GM04503 (cell line): ENCODE results near the gene TTC1.
"Not testable (repeated sequence)": the region's sequence is repeated elsewhere in the genome, so short reads cannot be mapped to it uniquely, and the experiment has no call there.

Experiments
- DNase-seq: peaks from one replicate; pipeline ENCODE4 v3.0.0-alpha.2; 2012; ENCODE audit warnings: low read depth

TTC1 gene

DNA sequence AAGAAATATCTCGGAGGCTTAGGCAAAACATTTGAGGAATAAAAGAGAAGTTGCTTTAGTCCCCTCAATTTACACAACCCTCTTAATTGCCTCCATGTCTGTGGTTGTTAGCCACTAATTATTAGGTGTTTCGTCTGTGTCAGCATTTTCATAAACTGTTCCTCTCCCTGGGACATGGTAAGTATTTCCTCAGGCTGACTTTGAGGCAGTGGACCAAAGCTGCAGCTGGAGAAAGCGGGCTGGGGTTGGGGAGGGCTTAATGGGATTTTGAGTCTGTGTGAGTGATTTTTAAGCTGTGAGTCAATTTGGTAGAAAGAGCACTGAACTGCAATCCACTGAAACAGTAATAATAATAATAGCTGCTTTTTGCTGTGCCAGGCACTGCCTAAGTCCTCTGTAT, 13.0 kb upstream of the TTC1 start:
- no peak for DNase-seq

DNA sequence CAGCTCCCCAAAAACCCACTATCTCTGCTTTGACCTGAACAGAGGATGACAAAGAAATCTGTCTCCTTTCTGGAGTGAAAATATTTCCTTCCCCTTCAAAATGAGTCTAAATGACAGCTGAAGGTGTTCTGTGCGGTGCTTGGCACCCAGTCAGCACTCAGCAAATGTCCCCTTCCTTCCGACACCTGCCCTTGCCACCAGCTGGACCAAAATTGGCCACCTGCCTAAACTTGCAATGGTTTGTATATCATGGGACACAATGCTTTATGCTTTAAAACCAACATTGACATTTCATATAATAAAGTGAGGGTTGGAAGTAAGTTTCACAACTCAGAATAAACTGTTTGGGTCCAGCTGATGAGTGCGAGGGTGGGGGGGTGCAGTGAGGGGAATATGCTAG, 7.5 kb upstream of the TTC1 start:
- no peak for DNase-seq

DNA sequence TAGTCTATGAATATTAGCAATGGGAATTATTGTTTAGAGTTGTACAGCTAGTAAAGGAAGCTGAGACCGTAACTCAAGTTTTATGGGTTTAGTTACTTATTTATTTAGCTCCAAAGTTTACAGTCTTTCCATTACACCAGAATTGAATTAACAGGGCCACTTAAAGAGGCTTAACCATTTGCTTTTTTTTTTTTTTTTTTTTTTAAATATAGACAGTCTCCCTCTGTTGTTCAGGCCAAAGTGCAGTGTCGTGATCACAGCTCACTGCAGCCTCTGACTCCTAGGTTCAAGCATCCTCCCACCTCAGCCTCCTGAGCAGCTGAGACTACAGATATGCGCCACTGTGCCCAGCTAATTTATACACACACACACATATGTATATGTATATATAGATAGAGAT, 1.4 kb upstream of the TTC1 start:
- DNase-seq = no peak

DNA sequence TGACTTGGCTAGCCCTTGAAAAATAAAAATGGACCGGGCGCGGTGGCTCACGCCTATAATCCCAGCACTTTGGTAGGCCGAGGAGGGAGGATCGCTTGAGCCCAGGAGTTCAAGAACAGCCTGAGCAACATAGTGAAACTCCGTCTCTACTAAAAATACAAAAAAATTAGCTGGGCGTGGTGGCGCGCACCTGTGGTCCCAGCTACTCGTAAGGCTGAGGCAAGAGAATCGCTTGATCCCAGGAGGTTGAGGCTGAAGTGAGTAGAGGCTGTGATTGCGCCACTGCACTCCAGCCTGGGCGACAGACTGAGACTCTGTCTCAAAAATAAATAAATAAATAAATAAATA, 436 bp upstream of the TTC1 start:
- not testable (repeated sequence) for DNase-seq

DNA sequence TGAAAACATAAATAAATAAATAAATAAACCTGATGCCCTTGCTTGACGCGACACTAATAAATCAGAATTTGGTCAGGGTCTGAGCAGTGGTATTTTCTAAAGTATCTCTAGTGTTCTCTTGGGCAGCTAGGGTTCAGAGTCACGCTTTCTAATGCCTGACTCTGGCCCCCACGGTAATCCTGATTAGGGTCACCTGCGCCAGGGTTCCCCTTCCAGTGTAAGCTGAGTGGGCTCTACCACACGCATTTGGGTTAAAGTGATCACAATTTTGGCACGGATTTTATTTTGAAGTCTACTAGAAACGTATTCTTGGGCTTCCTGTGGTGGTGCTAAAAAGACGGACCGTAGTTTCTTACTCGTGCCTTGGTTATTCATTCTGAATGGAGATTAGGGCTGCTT, 651 bp downstream of the TTC1 start:
- no peak for DNase-seq

DNA sequence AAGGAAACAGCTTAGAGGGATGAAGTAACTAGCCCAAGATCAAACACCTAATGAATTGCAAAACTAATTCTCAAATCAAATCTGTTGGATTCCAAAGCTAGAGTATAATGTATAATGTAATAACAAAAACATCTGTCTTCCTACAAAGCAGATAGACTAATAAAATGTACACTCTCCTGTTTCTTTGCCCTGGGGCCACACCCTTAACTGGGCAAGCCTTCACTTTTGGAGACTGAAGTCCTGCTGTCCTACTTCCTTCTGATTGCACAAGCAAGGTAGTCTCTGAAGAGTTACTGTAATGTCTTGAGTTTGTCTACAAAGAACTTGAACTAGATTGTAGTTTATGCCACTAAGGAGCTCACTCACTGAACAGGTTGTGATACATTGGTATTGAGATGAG, 2.5 kb downstream of the TTC1 start:
- DNase-seq = no peak

DNA sequence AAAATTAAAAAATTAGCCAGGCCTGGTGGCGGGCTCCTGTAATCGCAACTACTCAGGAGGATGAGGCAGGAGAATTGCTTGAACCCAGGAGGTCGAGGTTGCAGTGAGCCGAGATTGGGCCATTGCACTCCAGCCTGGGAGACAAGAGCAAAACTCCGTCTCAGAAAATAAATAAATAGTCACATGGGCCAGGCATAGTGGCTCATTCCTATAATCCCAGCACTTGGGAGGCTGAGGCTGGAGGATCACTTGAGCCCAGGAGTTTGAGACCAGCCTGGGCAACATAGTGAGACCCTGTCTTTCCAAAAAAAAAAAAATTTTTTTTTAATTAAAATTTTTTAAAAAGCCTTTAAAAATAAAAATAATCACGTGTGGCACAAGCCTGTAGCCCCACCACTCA, 5.3 kb downstream of the TTC1 start:
- DNase-seq = not testable (repeated sequence)

DNA sequence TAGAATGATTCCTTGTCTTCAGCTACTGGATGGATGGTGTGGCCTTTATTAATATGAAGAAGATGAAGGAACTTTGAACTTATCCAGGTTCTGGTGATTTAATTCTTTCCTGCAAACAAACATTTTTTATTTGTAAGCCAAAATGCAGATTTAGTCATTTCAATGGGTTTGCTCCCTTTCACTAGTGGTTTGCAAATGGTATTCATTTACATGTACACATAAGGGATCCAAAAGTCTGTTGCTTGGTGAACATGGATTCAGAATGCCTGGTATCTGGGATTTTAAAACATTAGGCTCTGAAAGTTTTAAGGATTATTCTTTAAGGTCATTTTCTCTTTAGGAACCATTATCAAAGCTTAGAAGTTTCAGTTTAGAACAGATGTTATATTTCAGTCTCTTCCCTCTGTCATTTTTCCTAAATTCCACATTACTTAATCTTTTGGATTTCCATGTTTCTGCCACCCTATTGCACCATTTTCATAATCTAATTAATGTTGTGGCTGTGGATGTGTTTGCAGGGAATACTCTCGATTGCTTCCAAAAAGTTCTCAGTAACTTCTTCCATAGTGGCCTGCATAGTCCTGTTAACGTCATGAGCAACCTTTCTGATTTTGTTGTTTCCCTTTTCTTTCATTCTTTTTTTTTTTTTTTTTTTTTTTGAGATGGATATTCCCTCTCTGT, 10.1 kb downstream of the TTC1 start:
- no peak for DNase-seq

DNA sequence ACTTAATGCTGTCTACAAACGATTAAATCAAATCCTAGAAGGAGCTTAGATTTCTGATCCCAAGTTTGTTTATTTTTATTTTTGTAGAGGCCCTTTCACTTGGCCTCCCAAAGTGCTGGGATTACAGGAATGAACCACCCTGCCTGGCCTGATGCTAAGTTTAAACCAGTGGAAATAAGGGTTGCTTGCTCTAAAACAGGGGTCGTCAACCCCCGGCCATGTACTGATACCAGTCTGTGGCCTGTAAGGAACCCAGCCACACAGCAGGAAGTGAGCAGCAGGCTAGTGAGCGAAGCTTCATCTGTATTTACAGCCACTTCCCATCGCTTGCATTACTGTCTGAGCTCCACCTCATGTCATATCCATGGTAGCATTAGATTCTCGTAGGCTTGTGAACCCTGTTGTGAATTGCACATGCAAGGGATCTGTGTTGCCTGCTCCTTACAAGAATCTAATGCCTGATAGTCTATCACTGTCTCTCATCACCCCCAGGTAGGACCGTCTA, 11.4 kb downstream of the TTC1 start:
- no peak for DNase-seq

DNA sequence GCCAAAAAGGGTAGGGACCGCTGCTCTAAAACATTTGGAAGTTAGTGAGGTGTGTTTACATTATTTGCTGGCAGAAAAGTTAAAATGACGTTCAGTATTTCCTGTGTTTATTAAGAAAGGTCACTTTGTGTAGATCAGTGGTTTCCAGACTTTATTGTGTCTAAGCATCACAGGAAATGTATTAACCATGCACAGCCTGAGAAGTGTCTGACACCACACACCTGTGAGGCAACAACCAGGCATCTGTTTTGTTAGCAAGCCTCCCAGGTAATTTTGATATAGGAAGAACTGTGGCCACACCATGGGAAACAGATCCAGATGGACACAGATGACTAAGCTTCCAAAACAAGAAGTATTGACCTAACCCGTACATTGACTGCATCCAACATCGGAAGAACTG, 12.0 kb downstream of the TTC1 start:
- no peak for DNase-seq

DNA sequence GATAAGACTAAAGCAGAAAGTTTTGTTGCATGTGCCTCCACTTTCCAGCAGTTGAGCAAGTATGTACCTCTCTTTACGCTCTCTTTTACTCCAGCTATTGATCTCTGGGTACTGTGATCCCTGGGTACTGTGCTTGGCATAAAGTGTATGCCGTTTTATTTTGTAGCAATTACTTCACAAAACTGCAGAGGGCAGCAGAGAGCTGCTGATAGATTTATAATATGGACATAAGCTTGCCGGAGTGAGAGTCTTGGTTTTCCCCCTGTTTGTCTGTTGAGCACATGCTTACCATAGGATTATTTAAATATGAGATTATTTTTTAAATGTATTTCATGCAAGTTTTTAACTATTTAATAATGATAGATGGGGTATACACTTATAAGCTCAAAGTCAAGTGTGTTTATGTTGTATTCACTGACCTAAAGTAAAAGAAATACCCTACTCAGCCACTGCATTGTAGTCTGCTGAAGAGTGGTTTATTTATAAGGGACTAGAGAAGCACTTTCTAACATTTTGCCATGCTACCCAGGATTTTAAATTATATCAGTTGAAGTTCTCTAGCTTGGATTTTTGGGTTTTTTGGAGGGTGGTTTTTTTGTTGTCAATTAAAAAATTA, 13.0 kb downstream of the TTC1 start:
- peak; percentile 12 for DNase-seq

DNA sequence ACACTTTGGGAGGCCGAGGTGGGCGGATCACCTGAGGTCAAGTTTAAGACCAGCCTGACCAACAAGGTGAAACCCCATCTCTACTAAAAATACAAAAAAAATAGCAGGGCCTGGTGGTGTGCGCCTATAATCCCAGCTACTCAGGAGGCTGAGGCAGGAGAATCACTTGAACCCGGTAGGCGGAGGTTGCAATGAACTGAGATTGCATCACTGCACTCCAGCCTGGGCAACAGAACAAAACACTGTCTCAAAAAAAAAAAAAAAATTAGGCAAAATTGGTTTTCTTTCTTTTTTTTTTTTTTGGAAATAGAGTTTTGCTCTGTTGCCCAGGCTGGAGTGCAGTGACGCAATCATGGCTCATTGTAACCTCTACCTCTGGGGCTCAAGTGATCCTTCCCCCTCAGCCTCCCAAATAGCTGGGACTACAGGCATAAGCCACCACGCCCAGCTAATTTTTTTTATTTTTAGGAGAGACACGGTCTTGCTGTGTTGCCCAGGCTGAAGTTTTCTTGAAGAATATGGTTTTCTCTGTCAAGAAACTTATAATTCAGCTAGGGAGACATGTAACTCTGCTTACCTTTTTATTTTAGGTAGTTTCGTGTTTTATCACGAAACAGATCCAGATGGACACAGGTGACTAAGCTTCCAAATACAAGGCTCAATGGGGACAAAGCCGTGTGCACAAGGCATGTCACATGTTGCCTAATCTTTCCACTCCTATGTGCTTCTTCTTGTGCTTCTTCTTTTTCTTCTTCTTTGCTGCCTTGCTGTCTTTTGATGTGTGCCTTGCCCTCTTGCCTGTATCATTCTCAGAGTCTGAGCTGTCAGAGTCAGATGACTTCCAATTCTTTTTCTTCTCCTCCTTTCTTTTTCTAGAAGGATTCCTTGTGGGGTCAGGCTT, 14.3 kb downstream of the TTC1 start:
- DNase-seq = no peak

DNA sequence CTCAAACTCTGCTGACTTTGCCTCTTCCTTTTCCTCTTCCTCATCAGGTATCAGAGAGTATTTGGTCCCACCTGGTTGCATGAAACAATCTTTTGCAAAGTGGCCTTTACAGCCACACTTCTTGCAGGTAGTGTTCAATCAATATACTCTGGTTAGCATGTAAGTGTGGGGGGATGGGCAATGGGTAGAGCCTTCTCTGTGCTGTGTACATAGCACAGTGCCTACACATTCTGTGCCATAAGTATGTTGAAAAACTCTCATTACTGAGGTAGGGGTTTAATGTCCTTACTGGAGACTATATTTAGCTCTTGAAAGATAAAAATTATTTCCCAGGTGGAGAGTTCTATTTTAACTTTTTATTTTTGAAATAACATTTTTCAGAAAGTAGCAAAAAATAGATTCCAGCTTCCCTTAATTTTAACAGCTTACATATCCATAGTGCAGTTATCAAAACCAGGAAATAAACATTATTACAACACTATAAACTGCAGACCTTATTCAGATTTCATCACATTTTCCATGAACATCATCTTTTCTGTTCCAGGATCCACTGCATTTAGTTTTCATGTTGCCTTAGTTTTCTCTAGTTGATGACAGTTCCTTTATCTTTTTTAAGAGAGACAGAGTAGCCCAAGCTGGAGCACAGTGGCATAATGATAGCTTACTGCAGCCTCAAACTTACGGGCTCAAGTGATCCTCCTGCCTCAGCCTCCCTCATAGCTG, 15.1 kb downstream of the TTC1 start:
- no peak for DNase-seq

DNA sequence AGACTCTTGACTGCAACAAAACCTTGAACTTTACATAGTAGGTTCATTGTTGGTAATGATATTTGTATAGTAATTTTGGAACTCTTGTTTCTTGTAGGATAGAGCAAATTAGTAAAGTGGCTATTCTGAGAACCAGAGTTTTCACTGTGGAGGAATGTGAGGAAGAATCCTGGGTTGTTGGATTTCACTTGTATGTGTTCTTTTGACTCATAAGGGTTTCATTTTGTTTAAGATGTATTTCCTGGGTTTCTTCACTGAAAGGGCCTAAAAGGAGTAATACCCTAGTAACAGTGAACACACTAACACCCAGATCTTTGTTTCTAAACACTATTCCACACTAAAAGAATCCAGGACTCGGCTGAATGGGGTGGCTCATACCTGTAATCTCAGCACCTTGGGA, 20.1 kb downstream of the TTC1 start:
- DNase-seq = no peak

DNA sequence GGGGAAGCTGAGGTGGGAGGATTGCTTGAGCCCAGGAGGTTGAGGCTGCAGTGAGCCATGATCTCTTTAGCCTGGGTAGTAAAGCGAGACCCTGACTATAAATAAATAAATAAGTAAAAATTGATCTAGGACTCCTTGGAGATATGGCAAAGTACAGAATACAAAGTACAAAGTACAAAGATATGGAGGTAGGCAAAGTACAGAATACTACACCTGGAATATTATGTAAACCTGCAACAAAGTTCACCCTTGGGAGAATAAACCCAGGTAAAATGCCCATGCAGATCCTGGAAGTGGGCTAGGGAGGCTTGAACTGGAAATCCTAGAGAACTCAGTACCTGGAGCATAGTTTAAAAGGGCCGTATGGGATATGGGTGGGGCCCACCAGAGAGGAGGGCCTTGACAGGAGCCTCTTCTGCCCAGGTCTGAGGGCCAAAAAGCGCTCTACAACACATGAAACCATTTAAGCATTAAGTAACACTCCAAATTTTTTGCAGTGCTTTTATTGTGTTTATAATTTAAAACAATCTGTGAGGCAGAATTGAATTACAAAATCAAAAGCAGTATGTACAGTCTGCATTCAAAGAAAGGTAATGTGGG, 20.7 kb downstream of the TTC1 start:
- no peak for DNase-seq

DNA sequence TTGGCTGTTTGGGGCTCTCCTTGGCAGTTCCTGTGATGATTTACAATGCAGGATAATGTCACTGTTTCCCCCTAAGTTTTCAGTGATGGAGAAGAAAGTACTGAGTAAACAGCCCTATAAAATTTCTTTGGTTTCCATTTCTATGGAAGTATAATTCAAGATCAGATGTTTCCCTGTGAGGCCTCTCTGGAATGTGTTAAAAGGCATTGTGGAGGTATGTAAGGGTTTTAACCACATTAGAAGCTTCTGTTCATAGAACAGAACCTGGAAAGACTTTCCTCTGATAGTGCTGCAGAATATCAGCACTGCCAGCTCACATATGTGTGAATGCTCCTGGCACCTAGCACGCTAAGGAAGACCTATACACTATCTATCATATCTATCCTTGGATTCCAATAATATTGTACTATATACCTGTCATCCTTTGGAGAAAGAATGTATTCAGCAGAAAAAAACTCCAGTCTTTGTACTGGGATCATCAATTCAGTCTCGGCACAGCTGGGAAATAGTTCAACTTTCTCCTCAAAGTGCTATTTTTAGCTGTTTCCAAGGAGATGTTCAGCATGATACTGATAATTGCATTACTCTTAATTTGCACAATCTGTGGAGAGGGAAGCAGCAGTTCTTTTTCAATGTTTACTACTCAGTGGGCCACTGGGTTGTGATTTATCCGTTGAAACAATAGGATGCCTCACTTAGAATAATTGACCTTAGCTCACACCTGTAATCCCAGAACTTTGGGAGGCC, 21.9 kb downstream of the TTC1 start:
- DNase-seq = peak; percentile 16

DNA sequence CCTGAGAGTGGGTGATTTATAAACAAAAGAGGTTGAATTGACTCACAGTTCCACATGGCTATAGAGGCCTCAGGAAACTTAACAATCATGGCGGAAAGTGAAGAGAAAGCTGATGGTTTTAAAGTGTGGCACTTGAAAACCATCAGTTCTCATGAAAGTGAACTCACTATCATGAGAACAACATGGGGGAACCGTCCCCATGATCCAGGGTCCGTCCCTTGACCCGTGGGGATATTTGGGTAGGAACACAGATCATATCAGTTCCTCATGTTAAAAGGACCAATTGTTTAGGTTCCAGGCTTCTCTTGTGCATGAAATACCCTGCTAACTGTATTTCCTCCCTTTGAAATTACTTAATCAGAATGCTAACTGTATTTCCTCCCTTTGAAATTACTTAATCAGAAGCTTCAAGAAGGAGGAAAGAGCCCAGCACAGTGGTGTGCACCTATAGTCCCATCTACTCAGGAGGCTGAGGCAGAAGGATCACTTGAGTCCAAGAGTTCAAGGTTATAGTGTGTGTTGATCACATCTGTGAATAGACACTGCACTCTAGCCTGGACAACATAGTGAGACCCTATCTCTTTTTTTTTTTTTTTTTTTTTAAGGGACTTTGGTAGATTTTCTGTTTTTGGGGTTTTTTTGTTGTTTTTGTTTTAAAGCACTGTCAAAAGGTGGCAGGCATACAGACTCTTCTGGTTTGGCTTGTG, 24.8 kb downstream of the TTC1 start:
- DNase-seq = no peak

DNA sequence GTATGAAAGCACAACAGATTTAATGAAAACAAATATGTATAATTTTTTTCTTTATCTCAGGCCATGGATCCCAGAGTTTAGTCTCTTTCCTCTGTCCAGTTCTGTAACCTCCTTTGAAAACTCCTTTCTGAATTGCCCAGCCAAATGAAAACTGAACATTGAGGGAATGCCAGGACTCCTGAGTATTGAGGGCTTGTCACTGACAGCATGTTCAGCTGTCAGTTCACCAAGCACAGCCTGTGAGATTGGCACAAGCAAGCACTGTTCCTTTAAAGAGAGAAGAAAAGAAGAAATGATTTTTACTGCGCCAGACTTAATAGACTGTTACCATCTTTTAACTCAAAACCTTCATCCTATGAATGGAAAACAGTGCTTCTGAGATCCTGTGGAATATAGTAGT, 27.3 kb downstream of the TTC1 start:
- DNase-seq = no peak

DNA sequence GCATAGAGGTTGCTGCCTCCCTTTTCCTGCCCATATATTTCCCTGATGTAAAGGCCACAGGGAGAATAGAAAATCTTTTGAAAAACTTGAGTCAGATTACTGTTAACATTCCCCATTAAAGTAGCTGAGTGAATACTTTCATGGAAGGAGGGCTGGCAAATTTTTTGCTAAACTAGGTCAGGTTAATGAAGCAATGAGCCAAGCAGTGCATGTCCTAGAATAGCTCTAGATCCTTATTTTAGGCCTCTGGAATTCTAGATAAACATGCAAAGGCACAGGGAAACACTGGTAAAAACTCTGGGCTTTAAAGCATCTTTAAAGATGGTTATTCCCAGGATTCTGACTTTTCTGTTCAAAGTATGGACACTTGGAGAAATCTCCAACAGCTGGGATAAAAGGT, 27.9 kb downstream of the TTC1 start:
- DNase-seq = no peak

DNA sequence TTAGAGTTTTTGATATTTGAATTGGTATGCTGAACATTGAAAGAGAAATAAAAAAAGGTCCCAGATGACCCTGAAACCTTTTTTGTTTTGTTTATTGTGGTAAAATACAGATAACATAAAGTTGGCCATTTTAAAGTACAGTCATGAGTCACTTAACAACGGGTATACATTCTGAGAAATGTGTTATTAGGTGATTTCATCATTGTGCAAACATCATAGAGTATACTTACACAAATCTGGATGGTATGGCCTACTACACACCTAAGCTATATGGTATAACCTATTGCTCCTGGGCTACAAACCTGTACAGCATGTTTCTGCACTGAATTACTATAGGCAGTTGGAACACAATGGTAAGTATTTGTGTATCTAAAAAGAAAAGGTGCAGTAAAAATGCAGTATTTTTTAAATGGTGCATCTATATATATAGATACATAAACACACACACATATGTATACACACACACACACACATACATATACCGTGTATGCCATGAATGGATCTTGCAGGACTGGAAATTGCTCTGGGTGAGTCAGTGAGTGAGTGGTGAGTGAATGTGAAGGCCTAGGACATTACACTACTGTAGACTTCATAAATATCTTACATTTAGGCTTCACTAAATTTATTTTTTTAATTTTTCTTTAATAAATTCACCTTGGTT, 31.0 kb downstream of the TTC1 start:
- no peak for DNase-seq
